ENCODE data around the gene SLC7A8.

Gene SLC7A8

DNA sequence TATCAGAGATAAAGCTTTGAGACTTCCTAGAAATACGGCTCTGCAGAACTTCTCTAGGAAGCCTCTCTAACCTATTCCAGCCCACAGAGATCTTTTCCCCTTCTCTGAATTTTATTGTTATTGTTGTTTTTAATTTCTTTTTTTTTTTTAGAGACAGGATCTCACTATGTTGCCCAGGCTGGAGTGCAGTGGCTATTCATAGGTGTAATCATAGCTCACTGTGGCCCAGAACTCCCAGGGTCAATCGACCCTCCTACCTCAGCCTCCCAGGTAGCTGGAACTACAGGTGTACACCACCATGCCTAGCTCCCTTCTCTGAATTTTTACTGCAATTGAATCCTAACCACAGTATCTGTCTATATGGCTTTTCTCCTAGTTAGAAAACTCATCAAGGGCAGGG, 19.6 kb downstream of the SLC7A8 start:
- H3K27ac ChIP-seq = no peak overlapping the region
- peaks cover 0 to 8% (median 5%) of the 10 kb centered on the region in 4 donors for H3K4me1 ChIP-seq
- TF ChIP-seq, protein P1, sequence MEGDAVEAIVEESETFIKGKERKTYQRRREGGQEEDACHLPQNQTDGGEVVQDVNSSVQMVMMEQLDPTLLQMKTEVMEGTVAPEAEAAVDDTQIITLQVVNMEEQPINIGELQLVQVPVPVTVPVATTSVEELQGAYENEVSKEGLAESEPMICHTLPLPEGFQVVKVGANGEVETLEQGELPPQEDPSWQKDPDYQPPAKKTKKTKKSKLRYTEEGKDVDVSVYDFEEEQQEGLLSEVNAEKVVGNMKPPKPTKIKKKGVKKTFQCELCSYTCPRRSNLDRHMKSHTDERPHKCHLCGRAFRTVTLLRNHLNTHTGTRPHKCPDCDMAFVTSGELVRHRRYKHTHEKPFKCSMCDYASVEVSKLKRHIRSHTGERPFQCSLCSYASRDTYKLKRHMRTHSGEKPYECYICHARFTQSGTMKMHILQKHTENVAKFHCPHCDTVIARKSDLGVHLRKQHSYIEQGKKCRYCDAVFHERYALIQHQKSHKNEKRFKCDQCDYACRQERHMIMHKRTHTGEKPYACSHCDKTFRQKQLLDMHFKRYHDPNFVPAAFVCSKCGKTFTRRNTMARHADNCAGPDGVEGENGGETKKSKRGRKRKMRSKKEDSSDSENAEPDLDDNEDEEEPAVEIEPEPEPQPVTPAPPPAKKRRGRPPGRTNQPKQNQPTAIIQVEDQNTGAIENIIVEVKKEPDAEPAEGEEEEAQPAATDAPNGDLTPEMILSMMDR (IDR thresholded peaks at IDR 0.05) = no peak
- no peak for DNase-seq
- no peaks in the 10 kb centered on the region for H3K27me3 ChIP-seq
- no peaks in the 10 kb centered on the region for H3K9me3 ChIP-seq
- no peak overlapping the region for H3K4me3 ChIP-seq
- intact Hi-C loops (cut with DNase I; ENCODE audit: low total_unique reads) = no loop called here
- H3K36me3 ChIP-seq = peaks cover 16 to 62% (median 57%) of the 10 kb centered on the region in 3 donors

DNA sequence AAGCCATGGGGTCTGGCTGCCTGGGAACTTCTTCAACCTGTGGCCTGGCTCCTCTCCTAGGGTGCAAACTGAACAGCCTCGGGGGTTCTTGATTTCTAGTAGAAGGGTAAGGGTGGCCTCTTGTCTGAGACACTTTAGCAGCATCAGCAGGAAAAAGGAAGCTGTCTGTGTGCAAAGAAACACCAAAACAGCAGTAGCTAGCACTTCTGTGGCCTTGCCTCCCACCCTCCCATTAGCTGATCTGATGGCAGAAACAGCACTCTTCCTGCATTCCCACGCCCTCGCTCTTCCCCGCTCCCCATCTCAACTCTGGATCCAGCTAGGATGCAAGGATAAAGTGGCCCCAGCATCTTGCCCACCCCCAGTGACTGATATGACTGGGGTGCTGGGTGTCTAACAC, 20.7 kb downstream of the SLC7A8 start:
- TF ChIP-seq, protein P1 (IDR thresholded peaks at IDR 0.05) = no peak
- Histone ChIP-seq H3K4me3 (no peak overlapping the region), H3K4me1 (peaks cover 0 to 6% (median 2%) of the 10 kb centered on the region in 4 donors), H3K27ac (no peak overlapping the region), H3K36me3 (peaks cover 24 to 72% (median 61%) of the 10 kb centered on the region in 3 donors), H3K27me3 (no peaks in the 10 kb centered on the region), H3K9me3 (no peaks in the 10 kb centered on the region)
- intact Hi-C loops (cut with DNase I; ENCODE audit: low total_unique reads) = no loop called here
- DNase-seq = no peak

DNA sequence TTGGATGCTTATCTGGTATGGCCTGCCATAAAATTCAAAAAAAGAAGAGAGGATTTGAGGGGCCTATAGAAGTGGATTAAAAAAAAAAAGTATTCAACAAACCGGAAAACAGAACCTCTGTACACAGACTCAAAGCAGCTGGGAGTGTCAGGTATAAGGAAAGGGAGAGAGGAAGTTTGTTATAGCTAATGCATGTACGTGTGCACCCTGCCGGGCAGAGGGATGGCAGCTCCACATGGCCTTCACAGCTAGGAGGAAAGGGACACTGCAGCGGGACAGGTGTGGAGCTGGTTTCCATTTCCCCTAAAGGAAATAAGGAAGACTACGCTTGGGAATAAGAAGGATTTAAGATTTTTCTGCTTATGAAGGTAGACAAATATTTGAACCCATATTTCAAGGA, 21.5 kb downstream of the SLC7A8 start:
- H3K4me1 ChIP-seq = peaks cover 0 to 6% (median 2%) of the 10 kb centered on the region in 4 donors
- no peak overlapping the region for H3K27ac ChIP-seq
- no peak for DNase-seq
- TF ChIP-seq, protein P1 (IDR thresholded peaks at IDR 0.05) = no peak
- intact Hi-C loops (cut with DNase I; ENCODE audit: low total_unique reads) = no loop called here
- H3K4me3 ChIP-seq = no peak overlapping the region
- no peaks in the 10 kb centered on the region for H3K9me3 ChIP-seq
- H3K36me3 ChIP-seq = peaks cover 24 to 69% (median 54%) of the 10 kb centered on the region in 3 donors
- no peaks in the 10 kb centered on the region for H3K27me3 ChIP-seq

DNA sequence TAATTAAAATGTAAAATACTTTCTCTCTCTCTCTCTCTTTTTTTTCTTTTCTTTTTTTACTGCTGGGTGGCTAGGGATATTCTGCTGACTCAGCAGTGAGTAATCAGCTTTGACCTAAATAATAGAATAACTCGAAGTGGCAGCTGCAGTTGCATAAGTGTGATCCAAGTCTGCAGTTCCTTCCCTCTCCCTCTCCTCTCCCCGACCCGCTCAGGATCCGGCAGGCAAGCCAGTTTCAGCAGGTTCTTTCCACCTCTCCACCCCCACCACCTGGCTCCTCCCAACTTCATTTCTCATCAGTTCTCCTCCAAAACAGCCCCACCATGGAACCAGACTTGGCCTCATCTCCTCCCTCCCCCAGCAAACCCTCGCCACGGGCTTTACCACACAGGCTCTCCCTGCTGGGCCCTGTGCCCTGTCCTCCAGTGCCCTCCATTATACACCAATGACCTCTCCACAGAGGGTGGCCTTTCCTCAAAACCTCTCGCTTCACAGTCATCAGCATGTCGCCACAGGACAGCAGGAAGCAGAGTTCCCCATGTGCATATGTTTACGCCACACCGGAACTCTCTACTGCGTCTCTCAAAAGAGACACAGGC, 22.4 kb downstream of the SLC7A8 start:
- Histone ChIP-seq H3K36me3 (peaks cover 24 to 59% (median 44%) of the 10 kb centered on the region in 3 donors), H3K4me3 (no peak overlapping the region), H3K27me3 (no peaks in the 10 kb centered on the region), H3K4me1 (peaks cover 0 to 9% (median 6%) of the 10 kb centered on the region in 4 donors), H3K27ac (no peak overlapping the region), H3K9me3 (no peaks in the 10 kb centered on the region)
- TF ChIP-seq, protein P1 (IDR thresholded peaks at IDR 0.05) = no peak
- peak in 1 of 2 donors; percentile 36 for DNase-seq
- intact Hi-C loops (cut with DNase I; ENCODE audit: low total_unique reads) = no loop called here

DNA sequence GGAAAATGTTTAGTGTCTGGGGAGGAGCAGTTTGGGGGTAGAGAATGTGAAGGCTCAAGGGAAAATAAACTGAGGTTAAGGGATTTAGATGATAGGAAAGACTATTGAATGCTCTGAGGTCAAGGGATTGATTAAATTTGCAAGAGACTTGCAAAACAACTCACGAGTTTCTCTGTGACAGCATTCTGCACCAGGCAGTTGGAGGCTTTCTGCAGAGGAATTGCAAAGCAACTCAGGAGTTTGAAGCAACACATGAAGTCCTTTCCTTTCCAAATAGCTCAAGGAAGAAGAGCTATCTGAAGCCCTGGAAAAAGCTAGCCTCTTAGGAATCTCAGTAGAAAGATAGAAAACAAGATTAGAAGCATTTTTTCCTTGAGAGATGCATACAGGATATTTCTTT, 23.9 kb downstream of the SLC7A8 start:
- H3K36me3 ChIP-seq = peaks cover 17 to 44% (median 29%) of the 10 kb centered on the region in 3 donors
- DNase-seq = no peak
- intact Hi-C loops (cut with DNase I; ENCODE audit: low total_unique reads) = no loop called here
- H3K4me3 ChIP-seq = no peak overlapping the region
- no peaks in the 10 kb centered on the region for H3K9me3 ChIP-seq
- H3K27me3 ChIP-seq = no peaks in the 10 kb centered on the region
- H3K27ac ChIP-seq = no peak overlapping the region
- TF ChIP-seq, protein P1 (IDR thresholded peaks at IDR 0.05) = no peak
- H3K4me1 ChIP-seq = peaks cover 0 to 24% (median 15%) of the 10 kb centered on the region in 4 donors

Measured in tibial artery (tissue), 4 donors.